LNCAP (cell line): ENCODE data around the gene HNRNPA3.

ENCODE experiments used
- CTCF ChIP-seq: fragments of 450-650 bp; IDR thresholded peaks from 2 replicates; pipeline ENCODE4 v1.5.1; 2017; ENCODE audit warnings: mild to moderate bottlenecking

HNRNPA3 gene

GRCh38 chr2:177221534-177221933 is 8.9 kb downstream of the HNRNPA3 start:
- TF ChIP-seq CTCF: no peak

- no peak for TF ChIP-seq CTCF
Measured at GRCh38 chr2:177221970-177222369, 9.4 kb downstream of the HNRNPA3 start.

GRCh38 chr2:177225965-177226360 is 13.4 kb downstream of the HNRNPA3 start:
- TF ChIP-seq CTCF: no peak

- TF ChIP-seq CTCF: no peak
Measured at GRCh38 chr2:177229442-177230242, 17.0 kb downstream of the HNRNPA3 start.

GRCh38 chr2:177231270-177231669 is 18.7 kb downstream of the HNRNPA3 start:
- no peak for TF ChIP-seq CTCF

- TF ChIP-seq CTCF: no peak
Measured at GRCh38 chr2:177232098-177232704, 19.6 kb downstream of the HNRNPA3 start.

- TF ChIP-seq CTCF: no peak
Measured at GRCh38 chr2:177234267-177234666, 21.7 kb downstream of the HNRNPA3 start.
